ENCODE results near the gene PITX1.

Gene PITX1

DNA sequence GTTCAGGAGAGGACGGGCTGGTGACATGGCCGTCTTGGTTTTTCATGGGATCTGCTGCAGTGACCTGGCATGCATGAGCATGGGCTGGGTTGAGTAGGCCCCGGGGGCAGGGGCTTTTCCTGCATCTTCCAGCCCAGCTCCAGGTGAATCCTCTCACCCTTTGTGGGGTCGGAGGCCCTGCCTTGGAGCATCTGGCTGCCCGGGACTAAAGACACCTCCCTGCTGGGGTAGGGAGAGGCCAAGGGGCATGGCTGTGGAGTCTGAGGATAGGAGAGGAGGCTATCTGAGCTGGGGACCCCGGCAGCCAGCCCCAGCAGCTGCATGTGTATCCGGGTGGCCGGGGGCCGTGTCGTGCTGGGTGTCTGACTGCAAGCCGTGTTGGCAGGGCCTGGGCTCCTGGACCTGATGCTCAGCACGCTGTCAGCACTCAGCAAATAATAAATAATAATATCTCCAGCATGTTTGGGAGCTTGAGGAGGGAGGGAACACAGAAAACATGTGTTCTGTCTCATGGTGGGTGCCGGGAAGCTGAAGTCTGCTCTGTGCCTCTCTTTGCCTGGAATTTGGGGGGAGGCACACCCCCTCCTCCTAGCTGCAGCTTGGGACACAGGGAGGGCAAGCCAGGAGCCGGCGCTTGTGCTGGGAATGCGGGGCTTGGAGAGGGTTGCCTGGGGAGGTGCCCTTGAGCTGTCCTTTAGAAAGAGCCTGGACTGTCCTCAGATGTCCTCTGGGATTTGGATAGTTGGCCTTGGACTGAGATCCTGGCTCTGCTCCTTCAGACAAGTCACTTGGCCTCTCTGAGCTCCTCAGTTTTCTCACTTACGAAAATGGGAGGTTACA lies 28.4 kb upstream of the PITX1 start:
- TF ChIP-seq CTCF (IDR thresholded peaks at IDR 0.05; ENCODE audit: insufficient read depth, low read depth, low read length, missing control alignments): no peak
- no peak overlapping the region for H3K4me3 ChIP-seq (ENCODE audit: low read depth, low read length)
- DNase-seq (ENCODE audit: low read depth): no peak

DNA sequence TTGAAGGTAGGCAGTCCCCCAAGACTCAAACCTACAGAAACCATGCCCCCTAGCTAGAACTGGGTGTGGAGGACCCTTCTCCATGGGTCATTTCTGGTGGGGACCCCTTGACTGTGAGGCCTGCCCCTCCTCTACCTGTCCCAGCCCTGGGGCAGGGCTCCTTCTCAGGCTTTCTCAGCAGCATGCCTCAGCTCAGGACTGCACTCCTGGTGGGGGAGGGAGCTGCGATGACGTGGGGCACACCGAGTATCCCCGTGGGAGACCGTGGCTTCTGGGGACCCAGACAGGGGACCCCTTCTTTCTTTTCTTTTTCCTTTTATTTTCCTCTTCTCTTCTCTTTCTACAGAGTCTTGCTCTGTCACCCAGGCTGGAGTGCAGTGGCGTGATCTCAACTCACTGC lies 27.0 kb upstream of the PITX1 start:
- no peak for DNase-seq (ENCODE audit: low read depth)
- no peak for TF ChIP-seq CTCF (IDR thresholded peaks at IDR 0.05; ENCODE audit: insufficient read depth, low read depth, low read length, missing control alignments)
- H3K4me3 ChIP-seq (ENCODE audit: low read depth, low read length): no peak overlapping the region

- no peak for TF ChIP-seq CTCF (IDR thresholded peaks at IDR 0.05; ENCODE audit: insufficient read depth, low read depth, low read length, missing control alignments)
- no peak overlapping the region for H3K4me3 ChIP-seq (ENCODE audit: low read depth, low read length)
- DNase-seq (ENCODE audit: low read depth): no peak
Observed at GRCh38 chr5:135060021-135060420, 26.0 kb upstream of the PITX1 start.

DNA sequence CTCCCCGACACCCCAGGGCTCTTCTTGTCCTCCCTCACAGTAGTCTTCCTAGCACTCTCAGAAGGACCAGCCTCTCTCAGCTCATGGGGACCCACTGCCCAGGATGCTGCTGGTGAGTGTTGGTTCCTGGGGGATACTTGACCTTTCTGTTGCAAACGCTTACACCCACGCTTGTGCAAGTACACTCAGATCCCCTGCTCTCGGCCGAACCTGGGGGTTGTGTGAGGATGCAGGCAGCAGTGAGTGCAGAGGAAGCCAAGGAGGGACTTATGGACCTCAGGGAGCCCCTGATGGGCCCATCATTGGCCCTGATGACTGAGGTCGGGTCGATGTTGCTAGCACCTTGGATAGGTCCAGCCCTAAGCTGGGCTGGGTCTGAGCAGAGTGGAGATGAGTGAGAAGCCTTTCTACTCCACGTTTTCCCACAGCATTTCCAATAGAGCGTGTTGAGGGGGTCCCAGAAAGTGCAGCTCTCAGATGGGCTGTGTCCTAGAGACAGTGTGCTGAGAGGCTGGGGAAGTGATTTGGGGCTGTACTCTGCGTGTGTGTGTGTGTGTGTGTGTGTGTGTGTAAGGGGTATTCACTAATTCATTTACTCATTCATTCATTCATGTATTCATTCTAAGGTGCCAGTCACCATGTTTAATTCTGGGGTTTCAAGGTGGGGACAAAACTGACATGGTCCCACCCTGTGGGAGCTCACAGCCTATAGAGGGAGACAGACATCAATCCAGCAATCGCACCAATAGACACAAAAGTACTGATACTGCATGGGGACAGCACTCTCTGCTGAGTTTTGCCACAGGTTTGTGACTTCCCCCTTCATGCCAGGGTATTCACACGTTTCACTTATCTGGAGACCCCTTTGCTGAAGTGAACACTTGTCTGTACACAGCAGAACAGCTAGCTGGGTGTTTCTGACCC lies 25.2 kb upstream of the PITX1 start:
- H3K4me3 ChIP-seq (ENCODE audit: low read depth, low read length): no peak overlapping the region
- no peak for DNase-seq (ENCODE audit: low read depth)
- TF ChIP-seq CTCF (IDR thresholded peaks at IDR 0.05; ENCODE audit: insufficient read depth, low read depth, low read length, missing control alignments): no peak

DNA sequence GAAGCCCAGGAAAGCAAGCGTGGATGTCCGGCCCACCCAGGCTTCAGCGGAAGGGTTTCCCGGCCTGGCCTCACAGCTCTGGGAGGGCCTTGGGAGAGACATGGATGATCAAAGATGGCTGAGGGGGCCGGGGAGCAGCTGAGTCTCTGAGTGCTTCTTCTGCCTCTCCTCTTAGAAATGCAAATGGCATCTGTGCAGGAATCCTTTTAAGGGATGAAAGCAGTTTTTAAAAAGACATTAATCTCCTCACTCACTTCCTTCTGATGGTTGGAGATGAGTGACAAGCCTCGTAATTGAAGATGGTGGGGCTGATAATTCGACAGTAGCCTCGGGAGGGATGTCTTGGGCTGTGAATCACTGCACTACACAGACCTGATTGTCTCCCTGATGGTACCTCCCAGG lies 24.3 kb upstream of the PITX1 start:
- no peak for DNase-seq (ENCODE audit: low read depth)
- no peak for TF ChIP-seq CTCF (IDR thresholded peaks at IDR 0.05; ENCODE audit: insufficient read depth, low read depth, low read length, missing control alignments)
- no peak overlapping the region for H3K4me3 ChIP-seq (ENCODE audit: low read depth, low read length)

- no peak for DNase-seq (ENCODE audit: low read depth)
- no peak for TF ChIP-seq CTCF (IDR thresholded peaks at IDR 0.05; ENCODE audit: insufficient read depth, low read depth, low read length, missing control alignments)
- H3K4me3 ChIP-seq (ENCODE audit: low read depth, low read length): no peak overlapping the region
Observed at GRCh38 chr5:135057233-135057632, 23.2 kb upstream of the PITX1 start.
